Neural cell (in vitro differentiated cells): ENCODE measurements around the gene KCTD21. TPM values are rescaled to one million over a fixed set of nuclear protein-coding genes. Genes with fewer than 3 reads are reported as not detected.

Experiments used
- H2AFZ ChIP-seq: fragments of 200-600, 300-800 bp; sonication (generic), shearing (Covaris generic); 2 replicates; pipeline ENCODE4 v1.6.0; 2014; ENCODE audit warnings: low read depth, mild to moderate bottlenecking, antibody characterized with exemption, low read length, moderate library complexity
- H3F3A ChIP-seq: fragments of 200-600 bp; shearing (Covaris generic); 2 replicates; pipeline ENCODE4 v1.6.1; 2016; ENCODE audit warnings: mild to moderate bottlenecking, moderate library complexity, mixed read lengths, antibody characterized with exemption, low read length; ENCODE audit not compliant: insufficient read depth, poor library complexity, severe bottlenecking
- H3K27ac ChIP-seq: fragments of 200-600, 300-800 bp; sonication (generic), shearing (Covaris generic); 2 replicates; pipeline ENCODE4 v1.5.1; 2014; ENCODE audit warnings: mild to moderate bottlenecking, low read length, moderate library complexity
- H3K27me3 ChIP-seq: fragments of 300-800, 200-600 bp; sonication (generic), shearing (Covaris generic); 2 replicates; pipeline ENCODE4 v1.6.0; 2014; ENCODE audit warnings: mild to moderate bottlenecking, low read depth, low read length, moderate library complexity; ENCODE audit not compliant: insufficient read depth
- H3K36me3 ChIP-seq: fragments of 300-800, 200-600 bp; sonication (generic), shearing (Covaris generic); 2 replicates; pipeline ENCODE4 v1.5.1; 2014; ENCODE audit warnings: mild to moderate bottlenecking, antibody characterized with exemption, low read length, moderate library complexity; ENCODE audit not compliant: insufficient read depth
- H3K4me2 ChIP-seq: fragments of 300-800, 200-600 bp; sonication (generic), shearing (Covaris generic); 2 replicates; pipeline ENCODE4 v1.6.0; 2014; ENCODE audit warnings: mild to moderate bottlenecking, low read length
- H3K4me3 ChIP-seq: fragments of 300-800, 200-600 bp; sonication (generic), shearing (Covaris generic); 2 replicates; pipeline ENCODE4 v1.5.1; 2014; ENCODE audit warnings: mild to moderate bottlenecking, low read length, moderate library complexity
- H3K79me2 ChIP-seq: fragments of 200-600 bp; shearing (Covaris generic); replicated peaks from 2 replicates; pipeline ENCODE4 v1.6.0; 2014; ENCODE audit warnings: mild to moderate bottlenecking, low read length, moderate library complexity; ENCODE audit not compliant: insufficient read depth
- H3K9ac ChIP-seq: fragments of 300-800, 200-600 bp; sonication (generic), shearing (Covaris generic); 2 replicates; pipeline ENCODE4 v1.6.1; 2016; ENCODE audit warnings: mild to moderate bottlenecking, low read length, mixed read lengths
- H3K9me2 ChIP-seq: fragments of 200-600 bp; shearing (Covaris generic); 2 replicates; pipeline ENCODE4 v1.6.1; 2016; ENCODE audit warnings: mild to moderate bottlenecking, low read length, mixed read lengths; ENCODE audit not compliant: insufficient read depth
- H3K9me3 ChIP-seq: fragments of 200-600, 300-800 bp; sonication (generic), shearing (Covaris generic); 2 replicates; pipeline ENCODE4 v1.6.1; 2016; ENCODE audit warnings: mild to moderate bottlenecking, mixed run types, low read length, moderate library complexity, mixed read lengths
- H4K20me1 ChIP-seq: fragments of 200-600 bp; shearing (Covaris generic); 2 replicates; pipeline ENCODE4 v1.6.1; 2016; ENCODE audit warnings: mild to moderate bottlenecking, mixed run types; ENCODE audit not compliant: insufficient read depth
- EP300 ChIP-seq: fragments of 450-650 bp; conservative IDR thresholded peaks from 2 replicates; pipeline ENCODE4 v1.6.1; 2014; ENCODE audit warnings: antibody characterized with exemption, mild to moderate bottlenecking, moderate library complexity; ENCODE audit not compliant: poor library complexity, severe bottlenecking
- EZH2 ChIP-seq: fragments of 200-600, 300-800 bp; shearing (Covaris generic), sonication (generic); IDR thresholded peaks from 2 replicates; pipeline ENCODE4 v1.6.1; 2014; ENCODE audit warnings: antibody characterized with exemption, low read length, borderline replicate concordance, mild to moderate bottlenecking; ENCODE audit not compliant: insufficient read depth, poor library complexity, severe bottlenecking
- MXI1 ChIP-seq: fragments of 450-650 bp; conservative IDR thresholded peaks from 2 replicates; pipeline ENCODE4 v1.6.1; 2014; ENCODE audit warnings: antibody characterized with exemption, mild to moderate bottlenecking; ENCODE audit not compliant: poor library complexity, severe bottlenecking
- POLR2AphosphoS5 ChIP-seq: IDR thresholded peaks from 2 replicates; pipeline ENCODE4 v1.6.1; 2012
- RAD21 ChIP-seq: fragments of 450-650 bp; conservative IDR thresholded peaks from 2 replicates; pipeline ENCODE4 v1.6.1; 2014; ENCODE audit warnings: antibody characterized with exemption, mild to moderate bottlenecking, moderate library complexity
- SMC3 ChIP-seq: fragments of 450-650 bp; conservative IDR thresholded peaks from 2 replicates; pipeline ENCODE4 v1.6.1; 2014; ENCODE audit warnings: antibody characterized with exemption, mild to moderate bottlenecking, moderate library complexity; ENCODE audit not compliant: poor library complexity
- TAF1 ChIP-seq: IDR thresholded peaks from 2 replicates; pipeline ENCODE4 v1.6.1; 2012; ENCODE audit warnings: low read depth
- polyA minus RNA-seq: library from RNA; depleted of rRNA, polyadenylated mRNA; stranded (reverse); fragments of >200 nt; gene quantifications from 2 replicates; pipeline ENCODE4 v1.2.3, GENCODE V29; 2014
- polyA plus RNA-seq: library from polyadenylated mRNA; depleted of rRNA; stranded (reverse); fragments of >200 nt; gene quantifications from 2 replicates; pipeline ENCODE4 v1.2.3, GENCODE V29; 2014
- TF ChIP-seq, protein P1 (sequence below): IDR thresholded peaks from 2 replicates; pipeline ENCODE4 v1.6.1; 2012; ENCODE audit warnings: borderline replicate concordance
- TF ChIP-seq, protein P2 (sequence below): fragments of 450-650 bp; IDR thresholded peaks from 2 replicates; pipeline ENCODE4 v1.5.1; 2014; ENCODE audit warnings: antibody characterized with exemption, mild to moderate bottlenecking, moderate library complexity; ENCODE audit not compliant: poor library complexity, severe bottlenecking

The KCTD21 gene, protein sequence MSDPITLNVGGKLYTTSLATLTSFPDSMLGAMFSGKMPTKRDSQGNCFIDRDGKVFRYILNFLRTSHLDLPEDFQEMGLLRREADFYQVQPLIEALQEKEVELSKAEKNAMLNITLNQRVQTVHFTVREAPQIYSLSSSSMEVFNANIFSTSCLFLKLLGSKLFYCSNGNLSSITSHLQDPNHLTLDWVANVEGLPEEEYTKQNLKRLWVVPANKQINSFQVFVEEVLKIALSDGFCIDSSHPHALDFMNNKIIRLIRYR
- polyA plus RNA-seq, result 1.2 and 1.4 TPM in 2 replicates
- polyA minus RNA-seq, result 2.9 and 3.6 TPM in 2 replicates

DNA sequence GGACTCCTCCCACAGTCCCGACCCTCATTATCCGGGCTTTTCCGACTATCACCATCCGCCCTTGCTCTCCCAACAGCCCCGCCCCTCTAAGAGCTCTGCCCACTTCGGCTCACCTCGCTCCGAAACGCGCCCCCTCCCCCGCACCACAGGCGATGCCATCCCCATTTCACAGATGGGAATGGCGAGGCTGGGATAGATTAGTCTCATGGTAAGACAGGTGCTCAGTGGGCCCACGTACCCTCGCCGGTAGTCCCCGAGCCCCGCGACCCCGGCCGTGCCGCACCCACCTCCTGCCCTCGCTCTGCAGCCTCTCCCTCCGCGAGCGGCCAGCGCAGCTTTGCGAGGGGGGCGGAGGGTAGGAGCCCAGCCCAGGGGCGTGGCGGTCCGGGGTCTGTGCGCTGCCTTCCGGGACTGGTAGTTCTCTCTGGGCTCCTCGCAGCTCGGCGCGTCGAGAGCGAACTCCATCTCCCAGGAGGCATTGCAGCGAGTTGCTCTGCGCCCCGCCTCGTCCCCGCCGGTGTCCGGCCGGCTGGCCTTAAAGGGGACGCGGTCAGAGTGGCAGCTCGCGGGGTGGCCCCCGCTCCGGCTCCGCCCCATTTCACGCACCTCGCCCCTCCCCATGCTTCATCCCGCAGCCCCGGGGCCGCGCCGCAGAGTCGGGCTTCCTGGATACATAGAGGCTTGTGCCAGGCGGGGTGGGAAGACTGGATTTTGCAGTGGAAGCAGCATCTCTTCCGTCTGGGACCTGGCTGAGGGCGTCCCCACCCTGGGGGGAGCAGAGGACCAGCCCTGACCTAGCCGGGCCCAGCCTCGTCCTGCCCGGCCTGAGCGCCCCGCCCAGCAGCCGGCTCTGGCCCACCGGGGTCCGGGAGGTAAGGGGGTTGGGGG lies at the start of gene KCTD21, which contains the start of gene USP35:
Gene KCTD21 (minus strand): TSS at position 341 of the 888 bp plus-strand sequence. CDS start 14,072 bp downstream, outside the sequence.
Gene USP35 (plus strand): TSS at position 634 of the 888 bp plus-strand sequence. CDS start 7,327 bp downstream, outside the sequence.
- Histone ChIP-seq H3K27ac (no peak within 1 kb of the TSS), H3F3A (no peaks in the 10 kb centered on the region), H3K9ac (peak within 1 kb of the TSS; percentile 66), H3K36me3 (no peaks in the 10 kb centered on the region), H3K9me3 (no peaks in the 10 kb centered on the region), H3K27me3 (no peaks in the 10 kb centered on the region), H3K4me2 (peak within 1 kb of the TSS; percentile 78), H4K20me1 (no peaks in the 10 kb centered on the region), H3K4me3 (peak within 1 kb of the TSS; percentile 76), H3K79me2 (peaks cover 14% of the 10 kb centered on the region), H3K9me2 (no peaks in the 10 kb centered on the region), H2AFZ (peak within 1 kb of the TSS; percentile 70)
- TF ChIP-seq RAD21 (peak; percentile 26), SMC3 (peak; percentile 24), MXI1 (peak; percentile 54), TAF1 (peak; percentile 15), EZH2 (no peak), POLR2AphosphoS5 (peak; percentile 14), EP300 (no peak)
- TF ChIP-seq, protein P1, sequence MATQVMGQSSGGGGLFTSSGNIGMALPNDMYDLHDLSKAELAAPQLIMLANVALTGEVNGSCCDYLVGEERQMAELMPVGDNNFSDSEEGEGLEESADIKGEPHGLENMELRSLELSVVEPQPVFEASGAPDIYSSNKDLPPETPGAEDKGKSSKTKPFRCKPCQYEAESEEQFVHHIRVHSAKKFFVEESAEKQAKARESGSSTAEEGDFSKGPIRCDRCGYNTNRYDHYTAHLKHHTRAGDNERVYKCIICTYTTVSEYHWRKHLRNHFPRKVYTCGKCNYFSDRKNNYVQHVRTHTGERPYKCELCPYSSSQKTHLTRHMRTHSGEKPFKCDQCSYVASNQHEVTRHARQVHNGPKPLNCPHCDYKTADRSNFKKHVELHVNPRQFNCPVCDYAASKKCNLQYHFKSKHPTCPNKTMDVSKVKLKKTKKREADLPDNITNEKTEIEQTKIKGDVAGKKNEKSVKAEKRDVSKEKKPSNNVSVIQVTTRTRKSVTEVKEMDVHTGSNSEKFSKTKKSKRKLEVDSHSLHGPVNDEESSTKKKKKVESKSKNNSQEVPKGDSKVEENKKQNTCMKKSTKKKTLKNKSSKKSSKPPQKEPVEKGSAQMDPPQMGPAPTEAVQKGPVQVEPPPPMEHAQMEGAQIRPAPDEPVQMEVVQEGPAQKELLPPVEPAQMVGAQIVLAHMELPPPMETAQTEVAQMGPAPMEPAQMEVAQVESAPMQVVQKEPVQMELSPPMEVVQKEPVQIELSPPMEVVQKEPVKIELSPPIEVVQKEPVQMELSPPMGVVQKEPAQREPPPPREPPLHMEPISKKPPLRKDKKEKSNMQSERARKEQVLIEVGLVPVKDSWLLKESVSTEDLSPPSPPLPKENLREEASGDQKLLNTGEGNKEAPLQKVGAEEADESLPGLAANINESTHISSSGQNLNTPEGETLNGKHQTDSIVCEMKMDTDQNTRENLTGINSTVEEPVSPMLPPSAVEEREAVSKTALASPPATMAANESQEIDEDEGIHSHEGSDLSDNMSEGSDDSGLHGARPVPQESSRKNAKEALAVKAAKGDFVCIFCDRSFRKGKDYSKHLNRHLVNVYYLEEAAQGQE, result no peak

DNA sequence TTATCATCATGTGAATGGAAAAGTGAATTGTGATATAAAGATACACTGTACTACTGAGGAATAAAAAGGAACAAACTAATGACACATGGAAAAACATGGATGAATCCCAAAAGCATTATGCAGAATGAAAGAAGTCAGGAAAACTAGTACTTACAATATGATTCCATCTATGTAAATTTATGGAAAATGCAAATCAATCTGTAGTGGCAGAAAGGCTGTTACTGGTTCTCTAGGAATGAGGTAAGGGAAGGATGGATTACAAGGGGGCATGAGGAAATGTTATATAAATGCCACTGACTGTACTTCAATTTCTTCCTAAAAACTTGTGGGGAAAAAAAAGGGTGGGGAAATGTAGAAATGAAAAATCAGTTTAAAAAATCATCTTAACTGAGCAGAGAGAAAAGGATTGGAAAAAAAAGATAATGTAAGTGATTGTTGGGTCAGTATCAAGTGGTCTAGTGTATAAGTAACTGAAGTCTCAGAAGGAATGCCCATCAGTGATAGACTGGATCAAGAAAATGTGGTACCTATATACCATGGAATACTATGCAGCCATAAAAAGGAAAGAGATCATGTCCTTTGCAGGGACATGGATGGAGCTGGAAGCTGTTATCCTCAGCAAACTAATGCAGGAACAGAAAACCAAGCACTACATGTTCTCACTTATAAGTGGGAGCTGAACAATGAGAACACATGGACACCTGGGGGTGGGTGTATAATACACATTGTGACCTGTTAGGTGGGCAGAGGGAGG lies 49.0 kb upstream of the KCTD21 start:
- H4K20me1 ChIP-seq, result no peaks in the 10 kb centered on the region
- H3K27me3 ChIP-seq, result no peaks in the 10 kb centered on the region
- no peak overlapping the region for H3K27ac ChIP-seq
- H3K36me3 ChIP-seq, result no peaks in the 10 kb centered on the region
- peaks cover 5% of the 10 kb centered on the region for H3K9me3 ChIP-seq
- H3F3A ChIP-seq, result no peaks in the 10 kb centered on the region
- H3K9ac ChIP-seq, result no peak overlapping the region
- peaks cover 9% of the 10 kb centered on the region for H3K79me2 ChIP-seq
- no peak overlapping the region for H3K4me2 ChIP-seq
- no peak overlapping the region for H3K4me3 ChIP-seq
- no peaks in the 10 kb centered on the region for H3K9me2 ChIP-seq
- H2AFZ ChIP-seq, result no peak overlapping the region
- no peak for TF ChIP-seq POLR2AphosphoS5
- TF ChIP-seq, protein P1, result no peak
- TF ChIP-seq TAF1, result no peak
- TF ChIP-seq EZH2, result no peak
- no peak for TF ChIP-seq SMC3
- no peak for TF ChIP-seq MXI1
- TF ChIP-seq, protein P2, sequence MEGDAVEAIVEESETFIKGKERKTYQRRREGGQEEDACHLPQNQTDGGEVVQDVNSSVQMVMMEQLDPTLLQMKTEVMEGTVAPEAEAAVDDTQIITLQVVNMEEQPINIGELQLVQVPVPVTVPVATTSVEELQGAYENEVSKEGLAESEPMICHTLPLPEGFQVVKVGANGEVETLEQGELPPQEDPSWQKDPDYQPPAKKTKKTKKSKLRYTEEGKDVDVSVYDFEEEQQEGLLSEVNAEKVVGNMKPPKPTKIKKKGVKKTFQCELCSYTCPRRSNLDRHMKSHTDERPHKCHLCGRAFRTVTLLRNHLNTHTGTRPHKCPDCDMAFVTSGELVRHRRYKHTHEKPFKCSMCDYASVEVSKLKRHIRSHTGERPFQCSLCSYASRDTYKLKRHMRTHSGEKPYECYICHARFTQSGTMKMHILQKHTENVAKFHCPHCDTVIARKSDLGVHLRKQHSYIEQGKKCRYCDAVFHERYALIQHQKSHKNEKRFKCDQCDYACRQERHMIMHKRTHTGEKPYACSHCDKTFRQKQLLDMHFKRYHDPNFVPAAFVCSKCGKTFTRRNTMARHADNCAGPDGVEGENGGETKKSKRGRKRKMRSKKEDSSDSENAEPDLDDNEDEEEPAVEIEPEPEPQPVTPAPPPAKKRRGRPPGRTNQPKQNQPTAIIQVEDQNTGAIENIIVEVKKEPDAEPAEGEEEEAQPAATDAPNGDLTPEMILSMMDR, result no peak
- TF ChIP-seq RAD21, result no peak
- TF ChIP-seq EP300, result no peak
